GM10248 (cell line): ENCODE data around the gene TEX38.
"Not testable (repeated sequence)": the region's sequence is repeated elsewhere in the genome, so short reads cannot be mapped to it uniquely, and the experiment has no call there.

Experiments used
- CTCF ChIA-PET: fragments of 300-600 bp; sonication (Branson Sonifier 250); formaldehyde crosslinking; extraction: SDS; loops from one replicate; lab custom pipeline; 2021; ENCODE audit warnings: antibody characterized with exemption; lab: Yijun Ruan, JAX
- POLR2A ChIA-PET: fragments of 350-650 bp; sonication (Branson Sonifier 250); formaldehyde crosslinking; extraction: SDS; loops from one replicate; lab custom pipeline; 2020; ENCODE audit warnings: antibody characterized with exemption; lab: Yijun Ruan, JAX
- DNase-seq: peaks from one replicate; pipeline ENCODE4 v3.0.0; 2012; ENCODE audit errors: extremely low spot score
- TF ChIP-seq, protein P1 (sequence below): IDR thresholded peaks from 2 replicates; pipeline ENCODE4 v1.5.1; 2012; ENCODE audit warnings: mild to moderate bottlenecking, low read depth; ENCODE audit errors: extremely low read depth, missing control alignments, control extremely low read depth

Gene TEX38

DNA sequence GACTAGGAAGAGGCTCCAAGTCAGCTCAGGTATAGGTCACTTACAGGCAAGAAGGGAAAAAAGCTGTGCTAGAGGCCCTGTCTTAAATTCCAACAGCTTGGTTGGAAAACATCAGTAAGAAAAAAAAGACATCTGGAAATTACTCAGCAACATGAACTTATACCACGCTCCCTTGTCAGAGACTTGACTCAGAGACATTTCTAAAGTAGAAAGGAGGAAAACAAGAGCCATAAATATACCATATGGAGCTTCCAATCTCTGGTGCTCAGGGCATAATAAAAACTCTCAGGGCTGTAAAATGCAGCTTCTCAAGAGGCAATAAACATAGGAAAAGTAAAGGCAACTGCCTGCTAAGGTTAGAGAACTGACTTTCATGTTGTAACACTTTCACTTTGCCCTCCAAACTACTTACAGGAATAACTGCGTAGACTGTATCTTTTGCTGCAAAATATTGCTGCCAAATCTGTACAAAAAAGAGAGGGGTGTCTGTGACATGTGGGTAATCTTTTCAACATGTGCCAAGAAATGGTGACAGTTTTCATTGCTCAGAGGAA lies 18.2 kb upstream of the TEX38 start:
- POLR2A ChIA-PET, result no interaction called here
- no peak for DNase-seq
- TF ChIP-seq, protein P1, sequence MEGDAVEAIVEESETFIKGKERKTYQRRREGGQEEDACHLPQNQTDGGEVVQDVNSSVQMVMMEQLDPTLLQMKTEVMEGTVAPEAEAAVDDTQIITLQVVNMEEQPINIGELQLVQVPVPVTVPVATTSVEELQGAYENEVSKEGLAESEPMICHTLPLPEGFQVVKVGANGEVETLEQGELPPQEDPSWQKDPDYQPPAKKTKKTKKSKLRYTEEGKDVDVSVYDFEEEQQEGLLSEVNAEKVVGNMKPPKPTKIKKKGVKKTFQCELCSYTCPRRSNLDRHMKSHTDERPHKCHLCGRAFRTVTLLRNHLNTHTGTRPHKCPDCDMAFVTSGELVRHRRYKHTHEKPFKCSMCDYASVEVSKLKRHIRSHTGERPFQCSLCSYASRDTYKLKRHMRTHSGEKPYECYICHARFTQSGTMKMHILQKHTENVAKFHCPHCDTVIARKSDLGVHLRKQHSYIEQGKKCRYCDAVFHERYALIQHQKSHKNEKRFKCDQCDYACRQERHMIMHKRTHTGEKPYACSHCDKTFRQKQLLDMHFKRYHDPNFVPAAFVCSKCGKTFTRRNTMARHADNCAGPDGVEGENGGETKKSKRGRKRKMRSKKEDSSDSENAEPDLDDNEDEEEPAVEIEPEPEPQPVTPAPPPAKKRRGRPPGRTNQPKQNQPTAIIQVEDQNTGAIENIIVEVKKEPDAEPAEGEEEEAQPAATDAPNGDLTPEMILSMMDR, result no peak
- CTCF ChIA-PET, result interaction anchor here (0.9 to 1.8 kb wide), 5 partner anchors 14 to 211 kb away, joined by 3 to 6 read pairs (median 4); no protein-coding TSS in a partner anchor

DNA sequence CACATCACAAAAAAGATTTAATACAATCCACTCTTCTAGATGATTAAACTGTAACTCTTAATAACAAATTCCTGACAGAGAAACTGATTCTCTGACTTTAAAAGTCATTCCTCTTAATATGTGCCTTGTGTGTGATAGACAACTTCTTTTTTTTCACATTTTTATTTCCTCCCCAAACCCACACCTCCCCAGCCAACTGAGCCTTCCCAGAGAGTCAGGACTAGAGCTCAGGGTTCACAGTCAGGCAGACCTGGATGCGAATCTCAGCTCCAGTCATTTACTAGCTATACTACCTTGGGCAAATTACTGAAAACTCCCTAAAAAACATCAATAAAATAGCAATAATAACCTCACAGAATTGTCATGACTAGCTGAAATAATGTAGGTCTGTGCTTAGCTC lies 17.6 kb upstream of the TEX38 start:
- ChIA-PET CTCF (interaction anchor here (0.9 to 1.8 kb wide), 4 partner anchors 13 to 212 kb away, joined by 3 to 6 read pairs (median 4); no protein-coding TSS in a partner anchor), POLR2A (no interaction called here)
- TF ChIP-seq, protein P1, result no peak
- no peak for DNase-seq

DNA sequence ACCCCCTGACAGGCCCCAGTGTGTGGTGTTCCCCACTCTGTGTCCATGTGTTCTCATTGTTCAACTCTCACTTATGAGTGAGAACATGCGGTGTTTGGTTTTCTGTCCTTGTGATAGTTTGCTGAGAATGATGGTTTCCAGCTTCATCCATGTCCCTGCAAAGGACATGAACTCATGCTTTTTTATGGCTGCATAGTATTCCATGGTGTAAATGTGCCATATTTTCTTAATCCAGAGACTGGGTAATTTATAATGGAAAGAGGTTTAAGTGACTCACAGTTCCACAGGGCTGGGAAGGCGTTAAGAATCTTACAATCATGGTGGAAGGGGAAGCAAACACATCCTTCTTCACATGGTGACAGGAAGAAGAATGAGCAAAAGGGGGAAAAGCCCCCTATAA lies 17.0 kb upstream of the TEX38 start:
- DNase-seq, POLR2A ChIA-PET: not testable (repeated sequence)
- CTCF ChIA-PET, result interaction anchor here (1.0 to 1.8 kb wide), 2 partner anchors 23 to 61 kb away, joined by 3 to 5 read pairs; no protein-coding TSS in a partner anchor

DNA sequence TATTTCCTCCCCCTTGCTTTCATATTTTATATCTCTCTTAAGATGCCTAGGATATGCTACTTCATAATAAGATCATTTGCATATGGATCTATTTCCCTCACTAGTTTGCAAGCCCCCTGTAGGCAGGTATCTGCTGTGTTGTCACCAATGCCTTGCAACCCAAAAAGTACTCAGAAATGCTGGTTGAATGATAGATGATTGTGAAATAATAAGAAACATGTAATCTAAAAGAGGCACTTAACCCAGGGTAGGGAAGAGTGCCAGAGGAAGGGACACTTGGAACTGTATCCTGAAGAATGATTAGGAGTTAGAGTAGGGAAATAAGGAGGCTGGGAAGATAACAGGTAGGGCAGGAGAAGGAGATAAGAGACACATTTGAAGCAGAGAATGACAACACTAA lies 15.8 kb upstream of the TEX38 start:
- ChIA-PET CTCF (interaction anchor here (1.0 to 3.5 kb wide), 2 partner anchors 12 to 59 kb away, joined by 3 to 11 read pairs; partner anchors contain the start of gene ATPAF1), POLR2A (no interaction called here)
- TF ChIP-seq, protein P1, result no peak
- DNase-seq, result no peak

DNA sequence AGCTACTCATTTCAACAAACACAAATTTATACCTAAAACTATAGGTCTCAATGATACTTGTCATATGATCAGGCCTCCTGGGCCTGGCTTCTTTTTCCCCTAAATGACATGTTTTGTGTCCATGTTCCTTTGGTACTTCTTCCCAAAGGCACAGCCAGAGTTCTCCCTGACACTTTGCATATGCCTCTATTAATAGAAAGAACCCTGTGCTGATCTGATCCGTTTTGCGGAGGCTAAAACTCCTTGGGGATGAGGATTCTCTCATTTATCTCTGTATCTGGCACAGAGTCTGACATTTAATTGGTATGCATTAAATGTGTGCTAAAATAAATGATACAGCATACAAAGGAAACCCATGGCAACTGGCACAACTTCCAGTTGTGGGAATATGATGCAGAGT lies 15.0 kb upstream of the TEX38 start:
- TF ChIP-seq, protein P1, result no peak
- ChIA-PET CTCF (interaction anchor here (0.9 to 3.5 kb wide), 3 partner anchors 9 to 46 kb away, joined by 3 to 11 read pairs (median 6); partner anchors contain the start of gene ATPAF1), POLR2A (no interaction called here)
- no peak for DNase-seq

DNA sequence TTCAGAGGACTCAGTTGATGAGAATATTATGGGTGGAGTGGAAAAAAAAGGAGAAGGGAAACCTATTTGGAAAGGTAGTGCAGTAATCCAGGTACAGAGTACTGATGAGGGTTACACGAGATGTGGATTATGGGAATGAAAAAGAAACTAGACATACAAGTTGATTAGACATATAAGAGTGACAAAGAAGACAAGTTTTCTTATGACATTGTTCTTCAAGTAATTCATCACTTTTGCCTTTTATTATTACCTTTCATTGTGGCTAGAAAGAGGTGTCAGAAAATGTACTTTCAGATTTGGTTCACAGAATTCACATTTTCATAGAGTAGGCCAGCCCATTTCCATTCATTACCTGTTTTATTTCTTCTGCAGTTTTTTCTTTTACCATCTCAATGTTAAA lies 13.9 kb upstream of the TEX38 start:
- no peak for DNase-seq
- CTCF ChIA-PET, result interaction anchor here (0.9 to 3.5 kb wide), 4 partner anchors 10 to 45 kb away, joined by 3 to 11 read pairs (median 4); partner anchors contain the start of gene ATPAF1
- POLR2A ChIA-PET, result no interaction called here
- TF ChIP-seq, protein P1, result no peak

DNA sequence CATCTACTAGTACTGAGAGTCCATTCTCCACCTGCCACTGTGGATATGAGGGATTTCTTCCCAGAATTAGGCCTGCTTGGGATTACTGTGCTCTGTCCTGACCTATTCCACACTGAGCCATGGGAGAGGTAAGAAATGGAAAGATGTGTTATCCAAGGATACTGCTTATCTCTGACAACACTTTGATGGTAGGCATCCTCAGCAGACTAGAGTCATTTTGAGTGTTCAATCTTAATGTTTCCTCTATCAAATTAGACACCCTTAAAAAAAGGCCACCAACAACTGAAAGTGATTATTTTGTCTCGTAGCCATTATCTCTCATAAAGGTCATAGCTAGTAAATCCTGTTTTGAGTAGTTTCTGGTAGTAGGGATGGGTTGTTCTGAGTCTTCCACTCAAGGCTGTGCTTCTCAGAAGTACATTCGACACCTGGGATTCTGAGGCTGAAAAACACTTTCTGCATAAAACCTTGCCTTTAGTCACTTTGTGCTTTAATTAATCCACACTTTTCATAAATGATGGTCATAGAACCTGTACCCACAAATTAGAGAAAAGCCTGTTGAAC lies 12.3 kb upstream of the TEX38 start:
- POLR2A ChIA-PET, result no interaction called here
- DNase-seq, result no peak
- CTCF ChIA-PET, result interaction anchor here (0.6 to 1.1 kb wide), 3 partner anchors 11 to 38 kb away, joined by 3 read pairs; no protein-coding TSS in a partner anchor
- TF ChIP-seq, protein P1, result no peak

DNA sequence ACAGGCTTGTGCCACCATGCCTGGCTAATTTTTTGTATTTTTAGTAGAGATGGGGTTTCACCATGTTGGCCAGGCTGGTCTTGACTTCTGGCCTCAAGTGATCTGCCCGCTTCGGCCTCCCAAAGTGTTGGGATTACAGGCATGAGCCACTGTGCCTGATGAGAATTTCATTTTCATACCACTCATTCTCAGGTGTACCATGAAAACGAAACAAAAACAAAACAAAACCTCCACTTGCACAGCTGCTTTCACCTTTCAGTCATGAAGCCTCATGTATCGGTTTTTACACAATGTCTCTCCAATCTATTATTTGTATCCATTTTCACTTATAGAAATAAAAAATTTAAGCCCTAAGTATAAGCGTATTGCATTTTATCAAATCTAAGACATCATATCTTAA lies 11.5 kb upstream of the TEX38 start:
- POLR2A ChIA-PET, result not testable (repeated sequence)
- CTCF ChIA-PET, result interaction anchor here (1.1 to 1.4 kb wide), 3 partner anchors 12 to 38 kb away, joined by 3 to 6 read pairs (median 3); no protein-coding TSS in a partner anchor

DNA sequence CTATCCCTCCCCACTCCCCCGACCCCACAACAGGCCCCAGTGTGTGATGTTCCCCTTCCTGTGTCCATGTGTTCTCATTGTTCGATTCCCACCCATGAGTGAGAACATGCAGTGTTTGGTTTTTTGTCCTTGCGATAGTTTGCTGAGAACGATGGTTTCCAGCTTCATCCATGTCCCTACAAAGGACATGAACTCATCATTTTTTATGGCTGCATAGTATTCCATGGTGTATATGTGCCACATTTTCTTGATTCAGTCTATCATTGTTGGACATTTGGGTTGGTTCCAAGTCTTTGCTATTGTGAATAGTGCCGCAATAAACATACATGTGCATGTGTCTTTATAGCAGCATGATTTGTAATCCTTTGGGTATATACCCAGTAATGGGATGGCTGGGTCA lies 8.7 kb upstream of the TEX38 start:
- CTCF ChIA-PET, DNase-seq, POLR2A ChIA-PET: not testable (repeated sequence)

More for the DNA sequence above, 11.5 kb upstream of the TEX38 start:
- peak; percentile 47 for DNase-seq
